HepG2 (cell line): ENCODE results near the gene VSIG2. TPM values are rescaled to one million over a fixed set of nuclear protein-coding genes. Genes with fewer than 3 reads are reported as not detected.

Experiments
- IRX3 ChIP-seq: sonication (generic); formaldehyde crosslinking; IDR thresholded peaks from 2 replicates; pipeline ENCODE4 v1.8.1; 2023; ENCODE audit warnings: mild to moderate bottlenecking, low read depth, missing genetic modification reagents, borderline replicate concordance
- NFKB2 ChIP-seq: sonication (generic); formaldehyde crosslinking; IDR thresholded peaks from 2 replicates; pipeline ENCODE4 v1.4.0; 2020; ENCODE audit warnings: missing genetic modification reagents, borderline replicate concordance
- POLR2AphosphoS2 ChIP-seq: IDR thresholded peaks from 2 replicates; pipeline ENCODE4 v1.6.1; 2011; ENCODE audit warnings: low read depth, low read length, improper control_type of control experiment
- POLR2AphosphoS5 ChIP-seq: IDR thresholded peaks from 2 replicates; pipeline ENCODE4 v1.6.1; 2012; ENCODE audit warnings: low read depth, low read length
- SAP130 ChIP-seq: IDR thresholded peaks from 2 replicates; pipeline ENCODE4 v1.6.1; 2016; ENCODE audit warnings: low read depth
- SIX4 ChIP-seq: sonication (generic); formaldehyde crosslinking; IDR thresholded peaks from 2 replicates; pipeline ENCODE4 v1.4.0; 2020; ENCODE audit warnings: missing genetic modification reagents
- SNAI1 ChIP-seq: sonication (generic); formaldehyde crosslinking; IDR thresholded peaks from 2 replicates; pipeline ENCODE4 v1.5.0; 2020; ENCODE audit warnings: mild to moderate bottlenecking, missing genetic modification reagents, borderline replicate concordance
- SP1 ChIP-seq, 2 experiments: fragments of 450-650 bp in 1 of 2; sonication (generic) in 1 of 2; formaldehyde crosslinking in 1 of 2; IDR thresholded peaks; 2 replicates each; pipeline versions ENCODE4 v1.4.0 to v1.6.1; 2016 to 2020; ENCODE audit warnings: missing genetic modification reagents in 1 of 2
- SRSF4 ChIP-seq: fragments of 200-400 bp; formaldehyde crosslinking; IDR thresholded peaks from one replicate; pipeline ENCODE4 v1.6.1; 2018; ENCODE audit warnings: mild to moderate bottlenecking, low read depth, low read length, moderate library complexity; ENCODE audit not compliant: poor library complexity, severe bottlenecking
- ZBTB21 ChIP-seq: sonication (generic); formaldehyde crosslinking; IDR thresholded peaks from 2 replicates; pipeline ENCODE4 v1.4.0; 2020; ENCODE audit warnings: missing genetic modification reagents
- ZNF350 ChIP-seq: sonication (generic); formaldehyde crosslinking; IDR thresholded peaks from 2 replicates; pipeline ENCODE4 v1.4.0; 2020; ENCODE audit warnings: mild to moderate bottlenecking, low read depth, missing genetic modification reagents, borderline replicate concordance
- ZNF441 ChIP-seq: sonication (generic); formaldehyde crosslinking; IDR thresholded peaks from 2 replicates; pipeline ENCODE4 v1.7.0; 2021; ENCODE audit warnings: missing genetic modification reagents, borderline replicate concordance
- ZNF776 ChIP-seq: sonication (generic); formaldehyde crosslinking; IDR thresholded peaks from 2 replicates; pipeline ENCODE4 v1.4.0; 2020; ENCODE audit warnings: mild to moderate bottlenecking, missing genetic modification reagents
- polyA plus RNA-seq, 8 experiments: library from polyadenylated mRNA; depleted of rRNA in 3 of 8; stranded (reverse) in 7 of 8; unstranded in 1 of 8; fragments of >200 nt; fragmentation: Illumina TruSeq in 4 of 8; extraction: Trizol in 4 of 8; gene quantifications; 2 replicates each; pipeline versions ENCODE4 v1.2.1 to v1.2.3, GENCODE V29; 2011 to 2016; ENCODE audit warnings: low read depth in 4 of 8, missing spikeins in 1 of 8, mixed read lengths in 1 of 8; ENCODE audit not compliant: insufficient read depth in 1 of 8
- total RNA-seq, 5 experiments: library from RNA; depleted of rRNA; stranded (reverse); fragments of >200 nt; fragmentation: Illumina TruSeq; extraction: Trizol; gene quantifications; 2 replicates each; pipeline ENCODE4 v1.2.3, GENCODE V29; 2016; ENCODE audit warnings: low read depth in 1 of 5
- TF ChIP-seq, protein P1 (sequence below): IDR thresholded peaks from 2 replicates; pipeline ENCODE4 v1.6.1; 2016; ENCODE audit warnings: missing compliant biosample characterization, missing genetic modification reagents, borderline replicate concordance
- TF ChIP-seq, protein P2 (sequence below): sonication (generic); formaldehyde crosslinking; IDR thresholded peaks from 2 replicates; pipeline ENCODE4 v1.4.0; 2020; ENCODE audit warnings: missing genetic modification reagents
- TF ChIP-seq, protein P3 (sequence below): sonication (generic); formaldehyde crosslinking; IDR thresholded peaks from 2 replicates; pipeline ENCODE4 v1.8.1; 2023; ENCODE audit warnings: missing genetic modification reagents, inconsistent platforms, borderline replicate concordance
- TF ChIP-seq, protein P4 (sequence below): sonication (generic); formaldehyde crosslinking; IDR thresholded peaks from 2 replicates; pipeline ENCODE4 v1.5.0; 2020; ENCODE audit warnings: mild to moderate bottlenecking, missing genetic modification reagents, moderate library complexity

Gene VSIG2
- total and polyA plus RNA-seq, 2 of the 13 experiments (the other 11 are each of a cell fraction or from before 2014, with no cell fraction given), result 0.80 to 2.7 TPM

DNA sequence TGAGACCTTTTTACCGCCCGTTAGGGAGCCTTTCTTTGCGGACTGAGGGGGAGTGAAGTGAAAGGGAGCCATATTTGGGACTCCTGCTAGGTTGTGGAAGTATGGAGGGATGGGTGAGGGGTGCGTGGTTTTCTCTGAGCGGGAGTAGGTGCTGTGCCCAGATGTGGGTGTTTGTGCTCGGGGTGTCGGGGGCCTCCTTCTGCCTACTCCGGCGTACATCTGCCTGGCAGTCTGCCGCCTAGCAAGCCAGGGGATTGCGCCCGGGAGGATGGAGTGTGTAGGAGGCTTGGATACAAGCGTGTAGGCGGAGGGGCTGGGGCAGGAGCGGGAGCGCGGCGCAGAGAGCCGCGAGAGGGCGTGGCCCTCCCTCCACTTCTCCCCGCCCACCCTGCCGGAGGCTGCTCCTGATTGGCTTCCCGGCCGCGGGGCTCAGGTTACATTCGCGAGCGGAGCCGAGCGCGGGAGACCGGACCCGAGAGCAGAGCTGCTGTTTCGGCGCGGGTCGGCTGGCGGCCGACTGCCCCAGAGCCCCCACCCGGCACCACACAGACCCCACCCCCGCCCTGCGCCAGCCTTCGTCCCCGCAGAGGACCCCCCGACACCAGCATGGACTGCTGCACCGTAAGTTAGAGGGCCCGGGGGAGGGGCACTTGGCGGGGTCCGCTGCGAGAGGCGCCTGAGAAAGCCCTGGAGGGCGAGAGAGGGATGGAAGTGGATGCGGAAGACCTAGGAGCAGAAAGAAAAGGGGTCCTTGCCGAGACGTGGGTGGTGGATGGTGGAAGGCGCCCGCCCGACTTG is 12.4 kb downstream of the VSIG2 start, which contains the start of gene NRGN (continued):
- TF ChIP-seq ZBTB21 (CRISPR knock-in tag), result no peak
- TF ChIP-seq, protein P1, sequence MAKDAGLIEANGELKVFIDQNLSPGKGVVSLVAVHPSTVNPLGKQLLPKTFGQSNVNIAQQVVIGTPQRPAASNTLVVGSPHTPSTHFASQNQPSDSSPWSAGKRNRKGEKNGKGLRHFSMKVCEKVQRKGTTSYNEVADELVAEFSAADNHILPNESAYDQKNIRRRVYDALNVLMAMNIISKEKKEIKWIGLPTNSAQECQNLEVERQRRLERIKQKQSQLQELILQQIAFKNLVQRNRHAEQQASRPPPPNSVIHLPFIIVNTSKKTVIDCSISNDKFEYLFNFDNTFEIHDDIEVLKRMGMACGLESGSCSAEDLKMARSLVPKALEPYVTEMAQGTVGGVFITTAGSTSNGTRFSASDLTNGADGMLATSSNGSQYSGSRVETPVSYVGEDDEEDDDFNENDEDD (CRISPR knock-in tag), result peak; percentile 78; the same call in 1 of the 2 replicates
- peak; percentile 96 for TF ChIP-seq SIX4 (CRISPR knock-in tag)
- TF ChIP-seq, protein P2, sequence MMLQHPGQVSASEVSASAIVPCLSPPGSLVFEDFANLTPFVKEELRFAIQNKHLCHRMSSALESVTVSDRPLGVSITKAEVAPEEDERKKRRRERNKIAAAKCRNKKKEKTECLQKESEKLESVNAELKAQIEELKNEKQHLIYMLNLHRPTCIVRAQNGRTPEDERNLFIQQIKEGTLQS (CRISPR knock-in tag), result no peak
- TF ChIP-seq, protein P3, sequence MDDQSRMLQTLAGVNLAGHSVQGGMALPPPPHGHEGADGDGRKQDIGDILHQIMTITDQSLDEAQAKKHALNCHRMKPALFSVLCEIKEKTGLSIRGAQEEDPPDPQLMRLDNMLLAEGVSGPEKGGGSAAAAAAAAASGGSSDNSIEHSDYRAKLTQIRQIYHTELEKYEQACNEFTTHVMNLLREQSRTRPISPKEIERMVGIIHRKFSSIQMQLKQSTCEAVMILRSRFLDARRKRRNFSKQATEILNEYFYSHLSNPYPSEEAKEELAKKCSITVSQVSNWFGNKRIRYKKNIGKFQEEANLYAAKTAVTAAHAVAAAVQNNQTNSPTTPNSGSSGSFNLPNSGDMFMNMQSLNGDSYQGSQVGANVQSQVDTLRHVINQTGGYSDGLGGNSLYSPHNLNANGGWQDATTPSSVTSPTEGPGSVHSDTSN (CRISPR knock-in tag), result no peak
- peak; percentile 46; the same call in 1 of the 2 replicates for TF ChIP-seq ZNF441 (CRISPR knock-in tag)
- no peak for TF ChIP-seq POLR2AphosphoS2
- TF ChIP-seq SAP130 (CRISPR knock-in tag), result peak; percentile 52
- TF ChIP-seq SP1 (IDR thresholded peaks at IDR 0.05), result no peak
- TF ChIP-seq SP1 (CRISPR knock-in tag; IDR thresholded peaks at IDR 0.05), result peak; percentile 78
- TF ChIP-seq SNAI1 (CRISPR knock-in tag), result 0 out of 2 replicates have a peak, but pooled peaks have one; percentile 47
- TF ChIP-seq POLR2AphosphoS5, result no peak
- peak; percentile 18; the same call in 1 of the 2 replicates for TF ChIP-seq NFKB2 (CRISPR knock-in tag)
- TF ChIP-seq ZNF776, result 0 out of 2 replicates have a peak, but pooled peaks have one; percentile 28
- no peak for TF ChIP-seq SRSF4
- no peak for TF ChIP-seq IRX3
- 0 out of 2 replicates have a peak, but pooled peaks have one; percentile 23 for TF ChIP-seq ZNF350
- TF ChIP-seq, protein P4, sequence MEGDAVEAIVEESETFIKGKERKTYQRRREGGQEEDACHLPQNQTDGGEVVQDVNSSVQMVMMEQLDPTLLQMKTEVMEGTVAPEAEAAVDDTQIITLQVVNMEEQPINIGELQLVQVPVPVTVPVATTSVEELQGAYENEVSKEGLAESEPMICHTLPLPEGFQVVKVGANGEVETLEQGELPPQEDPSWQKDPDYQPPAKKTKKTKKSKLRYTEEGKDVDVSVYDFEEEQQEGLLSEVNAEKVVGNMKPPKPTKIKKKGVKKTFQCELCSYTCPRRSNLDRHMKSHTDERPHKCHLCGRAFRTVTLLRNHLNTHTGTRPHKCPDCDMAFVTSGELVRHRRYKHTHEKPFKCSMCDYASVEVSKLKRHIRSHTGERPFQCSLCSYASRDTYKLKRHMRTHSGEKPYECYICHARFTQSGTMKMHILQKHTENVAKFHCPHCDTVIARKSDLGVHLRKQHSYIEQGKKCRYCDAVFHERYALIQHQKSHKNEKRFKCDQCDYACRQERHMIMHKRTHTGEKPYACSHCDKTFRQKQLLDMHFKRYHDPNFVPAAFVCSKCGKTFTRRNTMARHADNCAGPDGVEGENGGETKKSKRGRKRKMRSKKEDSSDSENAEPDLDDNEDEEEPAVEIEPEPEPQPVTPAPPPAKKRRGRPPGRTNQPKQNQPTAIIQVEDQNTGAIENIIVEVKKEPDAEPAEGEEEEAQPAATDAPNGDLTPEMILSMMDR, result 0 out of 2 replicates have a peak, but pooled peaks have one; percentile 5
